CD4-positive, alpha-beta T cell treated with Interleukin-4 for 4 hours (primary cell): ENCODE measurements around the gene ADAMTSL1.

Experiments
- DNase-seq: peaks from one replicate; pipeline ENCODE4 v3.0.0-alpha.2; 2020

ADAMTSL1 gene

GRCh38 chr9:18555105-18555883 is 81.3 kb downstream of the ADAMTSL1 start:
- DNase-seq, result no peak

GRCh38 chr9:18564018-18564880 is 90.3 kb downstream of the ADAMTSL1 start:
- DNase-seq, result no peak

GRCh38 chr9:18566121-18566520 is 92.2 kb downstream of the ADAMTSL1 start:
- no peak for DNase-seq

GRCh38 chr9:18568973-18569372 is 95.0 kb downstream of the ADAMTSL1 start:
- no peak for DNase-seq

- no peak for DNase-seq
These were observed 96.1 kb downstream of the ADAMTSL1 start for GRCh38 chr9:18569941-18570630.

- DNase-seq, result no peak
These were observed 99.1 kb downstream of the ADAMTSL1 start for GRCh38 chr9:18573021-18573556.

- DNase-seq, result no peak
These were observed 101.7 kb downstream of the ADAMTSL1 start for GRCh38 chr9:18575686-18576085.

- DNase-seq, result no peak
These were observed 105.6 kb downstream of the ADAMTSL1 start for GRCh38 chr9:18579536-18579935.

- DNase-seq, result no peak
These were observed 106.2 kb downstream of the ADAMTSL1 start for GRCh38 chr9:18580151-18580550.

GRCh38 chr9:18585996-18586395 is 112.0 kb downstream of the ADAMTSL1 start:
- no peak for DNase-seq

GRCh38 chr9:18588002-18588401 is 114.0 kb downstream of the ADAMTSL1 start:
- no peak for DNase-seq

GRCh38 chr9:18591261-18591660 is 117.3 kb downstream of the ADAMTSL1 start:
- no peak for DNase-seq

GRCh38 chr9:18594837-18595236 is 120.9 kb downstream of the ADAMTSL1 start:
- DNase-seq, result no peak

GRCh38 chr9:18595597-18595996 is 121.6 kb downstream of the ADAMTSL1 start:
- no peak for DNase-seq

- no peak for DNase-seq
These were observed 123.0 kb downstream of the ADAMTSL1 start for GRCh38 chr9:18596920-18597319.

- DNase-seq, result no peak
These were observed 125.0 kb downstream of the ADAMTSL1 start for GRCh38 chr9:18598969-18599368.

GRCh38 chr9:18601026-18601425 is 127.1 kb downstream of the ADAMTSL1 start:
- no peak for DNase-seq

GRCh38 chr9:18601956-18602355 is 128.0 kb downstream of the ADAMTSL1 start:
- no peak for DNase-seq

- DNase-seq, result no peak
These were observed 131.1 kb downstream of the ADAMTSL1 start for GRCh38 chr9:18604767-18605730.

GRCh38 chr9:18605766-18606180 is 131.8 kb downstream of the ADAMTSL1 start:
- DNase-seq, result no peak

GRCh38 chr9:18606281-18606680 is 132.3 kb downstream of the ADAMTSL1 start:
- DNase-seq, result no peak

- no peak for DNase-seq
These were observed 132.9 kb downstream of the ADAMTSL1 start for GRCh38 chr9:18606846-18607245.
